ENCODE results near the gene GLP1R.

Gene GLP1R

GRCh38 chr6:39005774-39006173, 42.8 kb upstream of the GLP1R start:
- Histone ChIP-seq H3K4me3 (ENCODE audit: low read length in 2 of 2) (no peak overlapping the region), H2BK12ac (ENCODE audit: low read length) (no peak overlapping the region), H3K14ac (ENCODE audit: low read length) (no peak overlapping the region), H3K27me3 (ENCODE audit: control insufficient read depth in 3 of 3, insufficient read depth in 3 of 3, low read depth in 1 of 3, low read length in 3 of 3) (peaks cover 0 to 21% (median 0%) of the 10 kb centered on the region in 3 experiments), H3K4me1 (ENCODE audit: control insufficient read depth in 2 of 2, insufficient read depth in 1 of 2, low read depth in 1 of 2, low read length in 2 of 2) (no peaks in the 10 kb centered on the region), H2BK120ac (ENCODE audit: low read depth, low read length) (no peak overlapping the region), H2BK15ac (ENCODE audit: low read length) (no peak overlapping the region), H2AFZ (ENCODE audit: low read length) (no peak overlapping the region), H3K4me2 (ENCODE audit: insufficient read depth, low read length, poor library complexity, severe bottlenecking) (no peak overlapping the region), H2AK5ac (ENCODE audit: low read depth, low read length) (no peak overlapping the region), H3K9me3 (replicated peaks in 1 of 2; ENCODE audit: control insufficient read depth in 2 of 2, insufficient read depth in 1 of 2, low read depth in 1 of 2, low read length in 2 of 2) (no peaks in the 10 kb centered on the region), H4K91ac (ENCODE audit: low read depth, low read length, poor library complexity) (no peak overlapping the region), H2BK5ac (ENCODE audit: low read length) (no peak overlapping the region), H3K27ac (replicated peaks; ENCODE audit: low read length) (no peak overlapping the region), H3K36me3 (replicated peaks in 1 of 2; ENCODE audit: control insufficient read depth in 2 of 2, insufficient read depth in 2 of 2, low read length in 2 of 2) (no peaks in the 10 kb centered on the region), H3K79me1 (ENCODE audit: low read depth, low read length) (no peaks in the 10 kb centered on the region), H3K4ac (ENCODE audit: low read length) (no peak overlapping the region), H4K8ac (ENCODE audit: low read depth, low read length) (no peak overlapping the region), H3K23ac (ENCODE audit: low read depth, low read length, poor library complexity) (no peak overlapping the region), H3K9ac (ENCODE audit: low read depth, low read length, poor library complexity) (no peak overlapping the region), H3K18ac (ENCODE audit: low read length) (no peak overlapping the region)
- no CpG with 5 or more reads among the region's 3 CpGs for WGBS, 2 donors (ENCODE audit: extremely low coverage in 2 of 2, insufficient read length in 2 of 2, insufficient replicate concordance in 1 of 2)
- DNase-seq (ENCODE audit: low spot score): no peak

GRCh38 chr6:39007575-39007974, 41.0 kb upstream of the GLP1R start:
- H2BK120ac ChIP-seq (ENCODE audit: low read depth, low read length): no peak overlapping the region
- no peak overlapping the region for H3K9ac ChIP-seq (ENCODE audit: low read depth, low read length, poor library complexity)
- H3K27ac ChIP-seq (replicated peaks; ENCODE audit: low read length): no peak overlapping the region
- no peaks in the 10 kb centered on the region for H3K9me3 ChIP-seq (replicated peaks in 1 of 2; ENCODE audit: control insufficient read depth in 2 of 2, insufficient read depth in 1 of 2, low read depth in 1 of 2, low read length in 2 of 2)
- H3K27me3 ChIP-seq (ENCODE audit: control insufficient read depth in 3 of 3, insufficient read depth in 3 of 3, low read depth in 1 of 3, low read length in 3 of 3): peaks cover 0 to 14% (median 0%) of the 10 kb centered on the region in 3 experiments
- H3K4me1 ChIP-seq (ENCODE audit: control insufficient read depth in 2 of 2, insufficient read depth in 1 of 2, low read depth in 1 of 2, low read length in 2 of 2): no peaks in the 10 kb centered on the region
- H3K14ac ChIP-seq (ENCODE audit: low read length): no peak overlapping the region
- H3K4me2 ChIP-seq (ENCODE audit: insufficient read depth, low read length, poor library complexity, severe bottlenecking): no peak overlapping the region
- no peak overlapping the region for H2AK5ac ChIP-seq (ENCODE audit: low read depth, low read length)
- H3K36me3 ChIP-seq (replicated peaks in 1 of 2; ENCODE audit: control insufficient read depth in 2 of 2, insufficient read depth in 2 of 2, low read length in 2 of 2): no peaks in the 10 kb centered on the region
- no peak overlapping the region for H4K91ac ChIP-seq (ENCODE audit: low read depth, low read length, poor library complexity)
- no CpG with 5 or more reads among the region's 3 CpGs for WGBS, 2 donors (ENCODE audit: extremely low coverage in 2 of 2, insufficient read length in 2 of 2, insufficient replicate concordance in 1 of 2)
- H2BK12ac ChIP-seq (ENCODE audit: low read length): no peak overlapping the region
- no peak overlapping the region for H3K4ac ChIP-seq (ENCODE audit: low read length)
- no peak overlapping the region for H3K4me3 ChIP-seq (ENCODE audit: low read length in 2 of 2)
- no peak overlapping the region for H3K23ac ChIP-seq (ENCODE audit: low read depth, low read length, poor library complexity)
- H2BK5ac ChIP-seq (ENCODE audit: low read length): no peak overlapping the region
- DNase-seq (ENCODE audit: low spot score): no peak
- H2BK15ac ChIP-seq (ENCODE audit: low read length): no peak overlapping the region
- H4K8ac ChIP-seq (ENCODE audit: low read depth, low read length): no peak overlapping the region
- no peak overlapping the region for H3K18ac ChIP-seq (ENCODE audit: low read length)
- no peaks in the 10 kb centered on the region for H3K79me1 ChIP-seq (ENCODE audit: low read depth, low read length)
- H2AFZ ChIP-seq (ENCODE audit: low read length): no peak overlapping the region

GRCh38 chr6:39008737-39009136, 39.8 kb upstream of the GLP1R start:
- Histone ChIP-seq H2BK15ac (ENCODE audit: low read length) (no peak overlapping the region), H3K18ac (ENCODE audit: low read length) (no peak overlapping the region), H4K91ac (ENCODE audit: low read depth, low read length, poor library complexity) (no peak overlapping the region), H4K8ac (ENCODE audit: low read depth, low read length) (no peak overlapping the region), H3K4me3 (ENCODE audit: low read length in 2 of 2) (no peak overlapping the region), H2AFZ (ENCODE audit: low read length) (no peak overlapping the region), H3K4ac (ENCODE audit: low read length) (no peak overlapping the region), H3K23ac (ENCODE audit: low read depth, low read length, poor library complexity) (no peak overlapping the region), H3K27ac (replicated peaks; ENCODE audit: low read length) (no peak overlapping the region), H3K14ac (ENCODE audit: low read length) (no peak overlapping the region), H3K9ac (ENCODE audit: low read depth, low read length, poor library complexity) (no peak overlapping the region), H3K36me3 (replicated peaks in 1 of 2; ENCODE audit: control insufficient read depth in 2 of 2, insufficient read depth in 2 of 2, low read length in 2 of 2) (no peaks in the 10 kb centered on the region), H2BK5ac (ENCODE audit: low read length) (no peak overlapping the region), H3K27me3 (ENCODE audit: control insufficient read depth in 3 of 3, insufficient read depth in 3 of 3, low read depth in 1 of 3, low read length in 3 of 3) (peaks cover 0 to 8% (median 0%) of the 10 kb centered on the region in 3 experiments), H2AK5ac (ENCODE audit: low read depth, low read length) (no peak overlapping the region), H3K79me1 (ENCODE audit: low read depth, low read length) (no peaks in the 10 kb centered on the region), H2BK120ac (ENCODE audit: low read depth, low read length) (no peak overlapping the region), H3K4me2 (ENCODE audit: insufficient read depth, low read length, poor library complexity, severe bottlenecking) (no peak overlapping the region), H3K4me1 (ENCODE audit: control insufficient read depth in 2 of 2, insufficient read depth in 1 of 2, low read depth in 1 of 2, low read length in 2 of 2) (no peaks in the 10 kb centered on the region), H2BK12ac (ENCODE audit: low read length) (no peak overlapping the region), H3K9me3 (replicated peaks in 1 of 2; ENCODE audit: control insufficient read depth in 2 of 2, insufficient read depth in 1 of 2, low read depth in 1 of 2, low read length in 2 of 2) (no peaks in the 10 kb centered on the region)
- no peak for DNase-seq (ENCODE audit: low spot score)
- no CpG with 5 or more reads among the region's 1 CpG for WGBS, 2 donors (ENCODE audit: extremely low coverage in 2 of 2, insufficient read length in 2 of 2, insufficient replicate concordance in 1 of 2)

- H2BK120ac ChIP-seq (ENCODE audit: low read depth, low read length): no peak overlapping the region
- no peaks in the 10 kb centered on the region for H3K36me3 ChIP-seq (replicated peaks in 1 of 2; ENCODE audit: control insufficient read depth in 2 of 2, insufficient read depth in 2 of 2, low read length in 2 of 2)
- no peak overlapping the region for H3K27ac ChIP-seq (replicated peaks; ENCODE audit: low read length)
- H2AFZ ChIP-seq (ENCODE audit: low read length): no peak overlapping the region
- H4K8ac ChIP-seq (ENCODE audit: low read depth, low read length): no peak overlapping the region
- H3K4me3 ChIP-seq (ENCODE audit: low read length in 2 of 2): no peak overlapping the region
- no peak overlapping the region for H3K14ac ChIP-seq (ENCODE audit: low read length)
- H2BK12ac ChIP-seq (ENCODE audit: low read length): no peak overlapping the region
- no peak for DNase-seq (ENCODE audit: low spot score)
- H3K4me1 ChIP-seq (ENCODE audit: control insufficient read depth in 2 of 2, insufficient read depth in 1 of 2, low read depth in 1 of 2, low read length in 2 of 2): no peaks in the 10 kb centered on the region
- no peak overlapping the region for H3K18ac ChIP-seq (ENCODE audit: low read length)
- no peak overlapping the region for H2BK15ac ChIP-seq (ENCODE audit: low read length)
- H3K9me3 ChIP-seq (replicated peaks in 1 of 2; ENCODE audit: control insufficient read depth in 2 of 2, insufficient read depth in 1 of 2, low read depth in 1 of 2, low read length in 2 of 2): no peaks in the 10 kb centered on the region
- H3K23ac ChIP-seq (ENCODE audit: low read depth, low read length, poor library complexity): no peak overlapping the region
- no peak overlapping the region for H4K91ac ChIP-seq (ENCODE audit: low read depth, low read length, poor library complexity)
- H2BK5ac ChIP-seq (ENCODE audit: low read length): no peak overlapping the region
- no peak overlapping the region for H3K9ac ChIP-seq (ENCODE audit: low read depth, low read length, poor library complexity)
- H3K4ac ChIP-seq (ENCODE audit: low read length): no peak overlapping the region
- no CpG with 5 or more reads among the region's 1 CpG for WGBS, 2 donors (ENCODE audit: extremely low coverage in 2 of 2, insufficient read length in 2 of 2, insufficient replicate concordance in 1 of 2)
- H3K4me2 ChIP-seq (ENCODE audit: insufficient read depth, low read length, poor library complexity, severe bottlenecking): no peak overlapping the region
- peaks cover 0 to 8% (median 0%) of the 10 kb centered on the region in 3 experiments for H3K27me3 ChIP-seq (ENCODE audit: control insufficient read depth in 3 of 3, insufficient read depth in 3 of 3, low read depth in 1 of 3, low read length in 3 of 3)
- H2AK5ac ChIP-seq (ENCODE audit: low read depth, low read length): no peak overlapping the region
- no peaks in the 10 kb centered on the region for H3K79me1 ChIP-seq (ENCODE audit: low read depth, low read length)
Observed at GRCh38 chr6:39009476-39009875, 39.1 kb upstream of the GLP1R start.
